HG02571 (cell line): ENCODE data around the gene ACADVL.
"Not testable (repeated sequence)": the region's sequence is repeated elsewhere in the genome, so short reads cannot be mapped to it uniquely, and the experiment has no call there.

Source experiments
- ATAC-seq: cut with Tn5 transposase; IDR thresholded peaks from one replicate; pipeline ENCODE4 v1.9.1; 2021; ENCODE audit warnings: mild to moderate bottlenecking, moderate library complexity; ENCODE audit not compliant: unreplicated experiment

The ACADVL gene

DNA sequence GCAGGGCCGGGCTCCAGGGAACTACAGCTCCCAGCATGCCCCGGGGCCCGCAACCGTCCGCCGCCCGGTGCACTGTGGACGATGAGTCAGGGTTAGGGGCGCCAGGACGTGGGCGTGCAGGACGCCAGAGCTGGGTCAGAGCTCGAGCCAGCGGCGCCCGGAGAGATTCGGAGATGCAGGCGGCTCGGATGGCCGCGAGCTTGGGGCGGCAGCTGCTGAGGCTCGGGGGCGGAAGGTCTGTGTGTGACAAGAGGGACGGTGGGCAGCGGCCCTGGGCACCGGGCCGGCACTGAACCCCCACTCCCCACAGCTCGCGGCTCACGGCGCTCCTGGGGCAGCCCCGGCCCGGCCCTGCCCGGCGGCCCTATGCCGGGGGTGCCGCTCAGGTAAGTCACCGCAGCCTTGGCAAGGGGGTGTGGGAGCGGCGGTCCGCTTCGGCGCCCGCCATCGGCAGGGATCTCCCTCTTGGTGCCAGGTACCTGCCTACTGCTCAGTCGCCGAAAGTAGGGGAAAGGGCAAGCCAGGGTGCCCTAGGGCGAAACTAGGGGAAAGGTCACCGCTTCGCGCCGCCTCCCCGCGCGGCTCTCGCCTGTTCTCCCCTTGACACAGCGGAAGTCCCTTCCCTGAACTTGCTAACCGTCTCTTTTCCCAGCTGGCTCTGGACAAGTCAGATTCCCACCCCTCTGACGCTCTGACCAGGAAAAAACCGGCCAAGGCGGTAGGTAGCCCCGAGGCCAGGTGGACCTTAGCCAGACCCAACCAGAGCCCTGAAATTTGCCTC, at the start of gene ACADVL, which contains the start of gene DLG4:
Gene ACADVL, plus strand, starts transcription at position 127 of the 781 bp plus-strand sequence. Its CDS starts 47 bp downstream, at position 174.
Gene DLG4, minus strand, starts transcription at position 25 of the 781 bp plus-strand sequence.
- ATAC-seq = peak; percentile 53

DNA sequence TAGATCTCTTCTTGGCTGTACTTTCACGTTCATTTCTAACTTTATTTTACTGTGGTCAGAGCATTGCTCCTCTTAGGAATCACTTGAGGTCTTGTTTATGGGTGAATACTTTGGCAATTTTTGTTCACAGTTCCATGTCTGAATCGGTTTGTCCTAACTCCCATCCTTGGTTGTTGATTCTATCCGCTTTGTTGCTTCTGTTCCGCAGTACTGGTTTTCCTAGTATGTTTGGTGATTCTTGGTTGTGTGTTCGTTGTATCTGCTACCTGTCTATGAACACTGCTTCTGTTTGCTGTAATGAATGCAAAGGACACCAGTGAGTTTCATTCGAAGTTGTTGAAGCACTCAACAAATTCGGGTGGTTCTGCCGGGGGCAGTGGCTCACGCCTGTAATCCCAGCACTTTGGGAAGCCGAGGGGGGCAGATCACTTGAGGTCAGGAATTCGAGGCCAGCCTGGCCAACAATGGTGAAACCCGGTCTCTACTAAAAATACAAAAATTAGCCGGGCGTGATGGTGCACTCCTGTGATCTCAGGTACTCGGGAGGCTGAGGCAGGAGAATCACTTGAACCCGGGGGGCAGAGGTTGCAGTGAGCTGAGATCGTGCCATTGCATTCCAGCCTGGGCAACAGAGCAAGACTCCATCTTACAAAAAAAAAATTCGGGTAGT, 47.1 kb upstream of the ACADVL start:
- ATAC-seq = not testable (repeated sequence)

DNA sequence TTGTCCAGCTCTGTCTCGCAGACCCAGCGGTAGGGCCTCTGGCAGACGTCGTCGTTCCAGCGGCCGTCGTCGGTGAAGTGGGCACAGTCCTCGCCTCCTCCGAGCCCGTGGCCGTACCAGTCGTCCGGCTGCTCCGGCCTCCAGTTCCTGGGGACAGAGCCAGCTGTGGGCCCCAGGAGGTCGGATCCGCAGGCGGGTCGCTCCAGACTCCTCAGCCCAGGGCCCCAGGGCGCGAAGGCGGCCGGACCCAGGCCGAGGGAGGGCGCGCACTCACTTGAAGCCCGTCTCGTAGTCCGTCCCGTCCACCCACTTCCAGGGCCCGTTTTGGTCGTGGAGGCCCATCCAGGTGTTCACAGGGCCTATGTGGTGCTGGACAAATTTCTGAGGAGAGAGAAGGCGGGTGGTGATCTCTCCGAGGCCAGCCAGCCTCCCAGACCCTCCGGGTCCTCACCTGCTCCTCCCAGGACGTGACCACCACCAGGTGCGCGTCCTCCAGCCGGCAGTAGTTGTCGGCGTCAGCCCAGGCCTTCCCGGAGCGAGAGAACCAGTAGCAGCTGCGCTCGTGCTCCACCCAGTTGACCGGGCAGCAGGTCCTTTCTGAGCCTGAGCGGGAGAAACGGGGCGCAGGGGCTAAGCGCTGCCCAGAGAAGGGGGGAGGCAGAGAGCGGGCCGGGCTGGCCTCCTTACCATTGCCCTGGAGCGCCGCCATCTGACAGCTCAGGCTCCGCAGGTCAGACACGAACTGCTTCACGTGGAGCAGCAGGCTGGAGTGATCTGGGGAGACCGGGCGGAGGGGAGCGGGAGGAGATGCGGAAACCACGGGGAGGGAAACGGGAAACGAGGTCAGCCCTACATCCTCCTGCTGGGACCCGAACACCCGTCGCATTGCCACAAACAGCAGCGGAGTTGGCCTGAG, 45.8 kb upstream of the ACADVL start:
- ATAC-seq = no peak

DNA sequence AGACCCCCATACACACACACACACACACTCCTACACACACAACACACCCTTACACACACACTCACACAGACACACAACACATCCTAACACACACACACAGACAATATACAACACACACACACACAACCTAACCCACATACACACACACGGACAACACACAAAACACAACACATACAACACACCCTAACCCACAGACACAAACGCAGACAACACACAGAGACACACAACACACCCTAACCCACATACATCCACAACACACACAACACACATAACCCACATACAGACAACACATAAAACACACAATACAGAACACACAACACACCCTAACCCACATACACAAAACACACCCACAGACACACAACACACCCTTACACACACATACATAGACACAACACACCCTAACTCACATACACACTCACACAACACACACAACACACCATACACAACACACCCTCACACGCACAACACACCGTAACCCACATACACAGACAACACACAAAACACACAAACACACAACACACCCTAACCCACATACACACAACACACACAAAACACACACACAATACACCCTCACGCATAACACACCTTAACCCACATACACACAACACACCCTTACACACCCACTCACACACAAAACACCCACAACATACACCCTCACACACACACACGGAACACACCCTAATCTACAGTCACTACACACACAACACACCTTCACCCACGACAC, 45.0 kb upstream of the ACADVL start:
- ATAC-seq = no peak

DNA sequence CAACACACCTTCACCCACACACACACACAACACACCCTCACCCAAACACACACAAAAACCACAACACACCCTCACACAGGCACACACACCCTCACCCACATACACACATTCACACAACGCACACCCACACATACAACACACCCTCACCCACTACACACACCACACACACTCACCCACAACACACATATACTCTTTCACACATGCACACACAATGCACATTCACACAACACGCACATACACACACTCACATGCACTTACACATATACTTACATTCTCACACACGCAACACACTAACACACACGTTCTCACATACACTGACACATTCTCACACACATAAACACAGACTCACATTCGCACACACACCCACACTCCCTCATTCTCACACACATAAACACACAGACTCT, 44.4 kb upstream of the ACADVL start:
- ATAC-seq = no peak

DNA sequence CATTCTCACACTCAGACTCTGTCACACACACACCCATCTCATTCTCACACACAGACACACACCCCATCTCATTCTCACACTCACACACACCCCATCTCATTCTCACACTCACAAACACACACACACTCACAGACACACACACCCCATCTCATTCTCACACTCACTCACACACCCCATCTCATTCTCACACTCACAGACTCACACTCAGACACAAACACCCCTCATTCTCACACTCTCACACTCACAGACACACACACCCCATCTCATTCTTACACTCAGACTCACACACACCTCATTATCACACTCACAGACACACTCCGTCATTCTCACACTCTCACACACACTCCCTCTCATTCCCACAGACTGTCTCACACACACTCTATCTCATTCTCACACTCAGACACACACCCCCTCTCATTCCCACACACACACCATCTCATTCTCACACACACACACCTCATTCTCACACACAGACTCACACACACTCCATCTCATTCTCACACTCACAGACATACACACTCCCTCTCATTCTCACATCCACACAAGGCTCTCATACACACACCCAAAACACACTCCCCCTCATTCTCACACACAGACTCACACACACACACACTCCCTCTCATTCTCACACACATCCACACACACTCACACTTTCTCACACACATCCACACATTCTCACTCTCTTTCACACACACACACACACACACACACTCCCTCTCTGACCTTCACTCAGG, 43.5 kb upstream of the ACADVL start:
- no peak for ATAC-seq

DNA sequence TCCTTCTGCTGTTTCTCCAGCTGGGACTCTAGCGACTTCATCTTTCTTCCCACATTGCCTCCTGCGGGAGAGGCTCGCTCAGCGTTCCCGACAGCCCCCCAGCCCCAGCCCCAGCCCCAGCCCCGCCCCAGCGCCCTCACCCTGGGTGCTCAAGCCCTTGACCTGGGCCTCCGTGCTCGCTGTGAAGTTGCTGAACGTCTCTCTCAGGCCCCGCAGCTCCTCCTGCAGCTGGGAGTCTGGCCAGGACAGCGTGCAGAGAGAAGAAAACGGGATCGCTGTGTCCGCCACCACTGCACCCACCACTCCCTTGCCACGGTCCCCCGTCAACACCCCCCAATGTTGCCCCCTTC, 42.9 kb upstream of the ACADVL start:
- no peak for ATAC-seq

DNA sequence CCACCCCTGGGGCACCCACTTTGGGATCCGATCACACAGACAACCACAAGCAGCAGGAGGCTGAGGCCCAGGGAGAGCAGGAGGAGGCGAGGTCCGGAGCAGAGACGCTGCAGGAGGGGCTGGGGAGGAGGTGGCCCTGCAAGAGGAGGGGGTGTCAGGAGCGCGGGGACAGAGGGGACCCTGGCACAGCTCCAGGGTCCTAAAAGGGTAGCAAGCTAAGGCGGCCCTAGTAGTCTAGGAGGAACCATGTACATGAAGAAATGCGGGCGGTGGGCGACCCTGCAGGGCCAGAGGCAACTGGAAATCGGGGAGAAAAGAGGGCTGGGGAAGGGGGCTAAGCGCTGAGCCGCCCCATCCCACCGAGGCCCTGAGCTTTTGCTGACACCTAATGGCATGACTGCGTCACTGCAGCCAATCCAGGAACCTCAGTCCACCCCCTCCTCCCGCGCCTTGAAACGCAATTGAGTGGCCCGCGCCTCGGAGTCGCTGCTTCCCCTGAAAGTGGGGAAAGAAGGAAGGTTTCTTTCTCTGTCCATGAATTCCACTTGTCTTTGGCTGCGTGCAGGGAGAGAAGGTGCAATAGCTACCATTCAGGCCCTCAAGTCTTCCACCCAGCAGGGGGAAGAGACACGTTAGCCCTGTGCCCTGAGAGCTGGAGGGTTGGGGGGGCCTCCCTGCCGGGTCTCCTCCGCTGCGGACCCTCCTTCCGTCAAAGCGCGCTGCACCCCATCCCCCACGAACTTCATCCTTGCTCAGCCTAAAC, 42.4 kb upstream of the ACADVL start:
- ATAC-seq = no peak

DNA sequence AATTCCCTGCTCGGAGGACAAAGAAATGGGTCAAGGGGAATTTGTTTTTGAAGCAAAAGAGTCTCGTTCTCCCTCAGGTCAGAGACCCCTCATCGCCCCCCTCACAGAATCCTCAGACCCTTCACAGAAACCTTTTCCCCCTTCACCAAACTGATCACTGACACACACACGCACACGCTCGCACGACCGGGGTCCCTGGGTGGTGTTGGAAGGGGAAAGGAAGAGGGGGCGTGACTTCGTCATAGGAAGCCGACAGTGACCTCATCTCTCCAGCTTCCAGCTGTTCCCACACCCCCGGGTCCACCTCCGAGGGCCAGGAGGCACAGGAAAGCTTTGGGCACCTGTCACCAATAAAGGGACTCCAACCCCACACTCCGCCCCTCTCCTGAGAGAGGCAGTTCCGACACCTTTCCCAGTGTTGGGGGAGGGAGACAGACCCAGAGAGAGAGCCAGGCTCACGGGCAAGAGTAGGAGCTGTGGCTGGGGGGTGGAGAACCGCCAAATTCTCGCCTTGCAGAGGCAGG, 41.7 kb upstream of the ACADVL start:
- no peak for ATAC-seq

DNA sequence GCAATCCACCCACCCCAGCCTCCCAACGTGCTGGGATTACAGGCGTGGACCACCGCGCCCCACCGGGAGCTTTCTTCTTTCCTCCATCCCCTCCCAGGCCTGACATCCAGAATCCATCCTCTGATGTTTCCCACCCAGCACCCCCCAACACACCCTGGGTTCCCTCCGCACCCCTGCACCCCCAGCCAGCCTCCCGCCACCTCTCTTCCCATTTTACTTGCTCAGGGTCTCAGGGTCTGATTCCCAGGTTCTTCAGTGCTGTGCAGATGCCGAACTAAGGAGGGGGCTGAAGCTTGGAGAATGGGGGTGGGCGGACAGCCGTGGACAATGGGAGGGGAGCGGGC, 40.8 kb upstream of the ACADVL start:
- ATAC-seq = no peak

DNA sequence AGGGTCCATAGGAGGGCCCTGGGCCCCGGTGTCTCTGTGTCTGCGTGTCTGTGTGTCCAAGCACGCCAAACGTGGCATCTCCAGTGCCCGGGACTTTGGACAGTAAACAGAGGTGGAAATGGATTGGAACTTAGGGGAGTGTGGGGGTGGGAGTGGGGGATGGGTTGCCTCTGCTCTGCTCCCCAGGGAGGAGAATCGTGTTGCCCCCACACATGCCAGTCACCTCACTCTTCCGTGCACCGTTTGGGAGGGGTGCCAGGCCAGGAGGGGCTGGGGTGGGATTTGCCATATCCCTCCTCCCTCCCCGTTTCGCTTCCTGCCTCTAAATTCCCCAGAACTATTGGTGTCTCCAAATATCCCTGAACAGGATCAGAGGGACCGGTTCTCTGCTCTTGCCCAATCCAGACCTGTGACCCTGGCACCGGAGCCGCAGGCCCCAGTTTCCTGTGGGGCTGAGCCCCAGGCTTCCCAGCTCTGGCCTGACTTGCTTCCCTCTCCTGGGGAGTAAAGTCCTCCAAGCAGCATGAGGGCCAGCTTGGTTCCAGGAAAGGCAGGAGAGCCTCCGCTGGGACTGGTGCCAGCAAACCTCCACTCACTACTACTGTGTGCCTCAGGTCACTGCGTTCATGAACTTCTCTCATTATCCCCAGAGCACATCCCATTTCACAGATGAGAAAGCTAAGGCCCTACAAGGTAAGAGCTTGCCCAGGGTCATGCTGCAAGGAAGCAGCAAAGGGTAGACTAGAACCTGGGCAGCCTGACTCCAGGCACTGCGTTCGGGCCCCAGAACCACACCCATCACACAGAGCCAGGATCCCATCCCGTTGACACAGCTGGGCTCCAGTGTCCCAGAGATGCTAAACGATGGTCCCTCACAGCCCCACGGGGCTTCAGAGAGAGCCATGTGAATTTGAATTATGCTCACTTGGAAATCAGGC, 40.2 kb upstream of the ACADVL start, which contains the start of gene ASGR1:
Gene ASGR1, minus strand, starts transcription at position 54 of the 938 bp plus-strand sequence. CDS start 807 bp downstream, outside the sequence.
- no peak for ATAC-seq

DNA sequence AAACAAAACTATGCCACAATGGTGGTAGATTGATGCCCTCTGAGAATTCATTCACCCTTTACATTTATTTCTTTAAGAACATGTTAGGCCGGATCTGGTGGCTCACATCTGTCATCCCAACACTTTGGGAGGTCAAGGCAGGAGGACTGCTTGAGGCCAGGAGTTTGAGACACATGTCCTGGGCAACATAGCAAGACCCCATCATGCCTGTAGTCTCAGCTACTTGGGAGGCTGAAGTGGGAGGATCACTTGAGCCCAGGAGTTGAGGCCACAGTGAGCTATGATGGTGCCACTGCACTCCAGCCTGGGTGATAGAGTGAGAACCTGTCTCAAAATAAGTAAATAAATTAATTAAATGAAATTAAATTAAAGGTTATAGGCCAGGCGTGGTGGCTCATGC, 37.6 kb upstream of the ACADVL start:
- ATAC-seq = not testable (repeated sequence)

DNA sequence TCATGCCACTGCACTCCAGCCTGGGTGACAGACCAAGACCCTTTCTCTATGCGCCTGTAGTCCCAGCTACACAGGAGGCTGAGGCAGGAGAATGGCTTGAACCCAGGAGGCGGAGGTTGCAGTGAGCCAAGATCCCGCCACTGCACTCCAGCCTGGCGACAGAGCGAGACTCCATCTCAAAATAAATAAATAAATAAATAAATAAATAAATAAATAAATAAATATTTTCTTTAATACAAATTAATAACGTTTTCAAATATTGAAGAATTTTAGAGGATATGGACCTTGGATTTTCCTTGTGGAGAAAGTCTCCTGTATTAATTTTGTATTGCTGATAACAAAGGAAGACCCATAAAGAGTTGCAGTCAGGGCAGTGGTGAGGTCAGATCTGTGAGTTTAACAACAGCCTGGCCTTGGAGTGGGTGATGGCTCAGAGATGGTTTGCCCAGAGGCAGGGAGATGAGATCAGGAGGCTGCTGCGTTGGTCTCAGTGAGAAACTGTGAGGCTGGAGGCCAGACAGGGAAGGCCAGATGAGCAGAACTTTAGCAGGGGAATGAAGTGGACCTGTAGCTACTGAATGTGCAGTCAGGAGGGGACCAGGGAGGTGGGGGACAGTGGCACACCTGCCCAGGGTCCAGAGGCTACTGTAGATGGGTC, 36.2 kb upstream of the ACADVL start:
- ATAC-seq = no peak

DNA sequence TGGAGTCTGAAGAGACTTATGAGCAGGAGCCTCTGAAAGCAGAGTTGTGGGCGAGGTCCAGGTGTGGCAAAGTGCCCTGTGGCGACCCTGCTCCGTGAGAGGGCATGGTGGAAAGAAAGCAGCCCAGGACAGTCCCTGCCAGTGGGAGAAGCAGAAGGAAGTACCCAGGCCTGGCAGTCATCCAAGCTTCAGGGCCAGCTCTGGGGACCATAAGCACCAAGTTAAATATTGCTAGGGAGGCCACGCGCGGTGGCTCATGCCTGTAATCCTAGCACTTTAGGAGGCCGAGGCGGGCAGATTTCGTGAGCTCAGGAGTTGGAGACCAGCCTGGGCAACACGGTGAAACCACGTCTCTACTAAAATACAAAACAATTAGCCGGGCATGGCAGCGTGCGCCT, 35.6 kb upstream of the ACADVL start:
- ATAC-seq = no peak

DNA sequence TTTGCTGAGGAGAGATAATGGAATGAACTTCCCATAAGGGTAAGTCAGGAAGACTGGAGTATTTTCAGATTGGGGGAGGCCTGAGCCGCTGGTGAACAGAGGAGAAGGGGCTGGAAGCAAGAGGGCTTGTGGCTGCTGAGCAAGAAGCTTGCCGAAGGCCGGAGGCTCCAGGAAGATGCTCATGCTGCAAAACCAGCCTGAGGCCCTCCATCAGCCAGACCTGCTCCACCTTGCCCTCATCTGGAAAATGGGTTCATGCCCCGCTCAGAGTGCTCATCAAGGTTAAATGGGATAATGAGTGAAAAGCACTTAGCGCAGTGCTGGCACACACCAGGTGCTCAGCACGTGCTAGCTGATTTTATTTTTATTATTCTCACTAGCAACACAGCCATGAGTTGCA, 35.1 kb upstream of the ACADVL start:
- no peak for ATAC-seq

DNA sequence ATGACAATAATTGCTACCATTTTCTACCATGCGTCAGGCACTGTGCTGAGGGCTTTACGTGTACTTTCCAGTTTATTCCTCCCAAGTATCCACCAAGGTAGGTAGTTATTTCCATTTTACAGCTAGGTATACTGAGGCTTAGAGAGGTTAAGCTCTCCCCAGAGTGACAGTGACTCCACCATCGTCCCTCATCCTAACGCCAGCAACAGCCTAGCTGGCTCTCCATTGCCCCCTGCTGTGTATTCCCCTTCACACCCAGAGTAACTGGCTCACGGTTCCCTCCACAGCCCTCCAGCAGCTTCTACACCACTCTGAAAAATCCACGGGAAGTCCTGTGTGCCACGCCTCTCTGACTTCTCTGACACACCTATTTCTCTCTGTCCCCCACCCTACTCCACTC, 33.5 kb upstream of the ACADVL start:
- ATAC-seq = no peak

DNA sequence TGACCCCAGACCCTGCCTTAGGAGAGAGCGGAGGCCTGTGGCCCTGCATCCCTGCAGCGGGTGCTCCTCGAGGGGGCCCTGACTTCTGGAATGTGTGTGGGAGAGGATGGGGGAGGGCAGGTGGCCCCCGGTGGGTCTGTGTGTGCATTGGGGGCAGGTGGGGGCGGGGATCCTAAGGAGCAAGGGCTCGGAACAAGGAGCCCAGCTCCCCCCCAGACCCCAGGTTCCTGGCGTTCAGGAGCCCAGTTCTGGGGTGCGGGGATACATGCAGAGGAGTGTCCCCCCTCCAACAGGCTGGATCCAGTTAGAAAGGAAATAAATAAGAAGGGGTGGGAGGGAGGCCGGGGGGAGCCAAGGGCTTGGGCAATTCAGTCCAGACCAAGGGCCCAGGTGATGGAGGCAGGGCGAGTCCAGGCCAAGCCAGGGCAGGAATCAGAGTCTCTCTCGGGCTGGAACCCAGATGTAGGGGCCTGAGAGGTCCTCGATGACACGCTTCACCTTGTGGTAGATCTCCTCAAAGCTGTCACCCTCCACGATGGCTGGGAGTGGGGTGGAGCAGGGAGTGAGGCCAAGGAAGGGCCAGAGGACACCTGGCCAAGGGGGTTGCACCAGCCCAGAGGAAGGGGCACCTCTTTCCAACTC, 29.3 kb upstream of the ACADVL start:
- no peak for ATAC-seq
